Inflammatory macrophage (primary cell): ENCODE measurements around the gene TRAPPC3.
"Not testable (repeated sequence)": the region's sequence is repeated elsewhere in the genome, so short reads cannot be mapped to it uniquely, and the experiment has no call there.

ENCODE experiments used
- DNase-seq, 2 donors: peaks; one replicate each; pipeline ENCODE4 v3.0.0-alpha.2; 2020 to 2022

Gene TRAPPC3

DNA sequence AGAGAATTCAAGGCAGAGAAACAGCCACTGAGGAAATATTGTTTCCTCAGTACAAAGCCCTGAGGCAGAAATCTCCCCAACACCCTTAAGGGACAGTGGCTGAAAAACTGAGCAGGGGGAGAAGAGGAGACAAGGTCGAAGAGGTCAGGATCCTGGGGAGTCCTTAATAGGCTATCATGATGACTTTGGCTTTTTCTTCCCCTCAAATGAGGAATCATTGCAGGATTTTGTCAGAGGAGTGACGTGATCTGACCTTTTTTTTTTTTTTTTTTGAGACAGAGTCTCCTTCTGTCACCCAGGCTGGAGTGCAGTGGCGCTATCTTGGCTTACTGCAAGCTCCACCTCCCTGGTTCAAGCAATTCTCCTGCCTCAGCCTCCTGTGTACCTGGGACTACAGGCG, 16.9 kb upstream of the TRAPPC3 start:
- peak; percentile 51 to 61 for DNase-seq

GRCh38 chr1:36165145-36165544, 15.9 kb upstream of the TRAPPC3 start:
- DNase-seq: no peak

GRCh38 chr1:36164361-36164760, 15.1 kb upstream of the TRAPPC3 start:
- DNase-seq: peak; percentile 49 to 51

DNA sequence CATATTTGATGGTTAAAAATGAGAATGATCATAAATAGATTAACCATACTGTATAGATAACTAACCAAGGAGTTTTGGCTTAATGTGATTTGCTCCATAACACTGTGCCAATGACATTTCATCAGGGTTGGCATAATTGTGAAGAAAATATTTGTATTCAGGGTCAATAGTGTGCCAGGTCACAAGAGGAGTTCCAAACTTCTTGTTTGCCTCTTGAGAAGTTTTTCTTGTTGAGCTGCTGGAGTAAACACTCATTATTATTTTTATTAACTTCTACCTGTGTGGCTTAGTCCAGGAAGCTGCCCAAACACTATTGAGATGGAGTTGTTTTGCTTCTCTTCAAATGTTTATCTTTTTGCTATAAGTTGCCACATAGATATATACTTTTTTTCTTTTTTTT, 14.1 kb upstream of the TRAPPC3 start:
- DNase-seq: no peak

GRCh38 chr1:36162680-36163239, 13.5 kb upstream of the TRAPPC3 start:
- DNase-seq: no peak

- DNase-seq: peak; percentile 81 to 86
Measured at GRCh38 chr1:36161641-36162531, 12.6 kb upstream of the TRAPPC3 start.

DNA sequence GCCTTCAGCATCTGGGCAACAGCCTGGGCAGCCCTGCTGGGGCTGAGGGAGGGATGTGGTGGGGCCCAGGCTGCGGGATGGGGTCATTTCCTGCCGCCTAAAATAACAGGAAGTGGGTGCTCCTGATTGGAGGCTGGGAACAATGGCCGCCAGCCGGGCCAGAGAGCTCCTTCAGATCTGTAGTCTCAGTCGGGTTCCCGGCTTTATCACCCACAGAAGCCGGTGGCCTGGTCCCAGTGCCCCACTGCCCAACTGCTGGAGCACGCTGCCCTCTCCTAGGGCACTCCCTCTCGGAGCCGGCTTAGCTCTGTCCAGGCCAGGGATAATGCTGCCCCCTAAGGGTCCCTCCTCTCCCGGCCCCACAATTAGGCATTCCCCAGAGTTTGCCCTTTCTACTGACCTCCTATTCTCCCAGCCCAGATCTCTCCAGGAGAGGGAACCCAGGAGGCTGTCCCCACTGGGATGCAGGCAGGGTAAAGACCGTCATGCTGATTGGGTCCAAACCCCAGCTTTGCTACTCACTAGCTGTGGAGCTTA, 11.7 kb upstream of the TRAPPC3 start:
- peak; percentile 71 to 72 for DNase-seq

DNA sequence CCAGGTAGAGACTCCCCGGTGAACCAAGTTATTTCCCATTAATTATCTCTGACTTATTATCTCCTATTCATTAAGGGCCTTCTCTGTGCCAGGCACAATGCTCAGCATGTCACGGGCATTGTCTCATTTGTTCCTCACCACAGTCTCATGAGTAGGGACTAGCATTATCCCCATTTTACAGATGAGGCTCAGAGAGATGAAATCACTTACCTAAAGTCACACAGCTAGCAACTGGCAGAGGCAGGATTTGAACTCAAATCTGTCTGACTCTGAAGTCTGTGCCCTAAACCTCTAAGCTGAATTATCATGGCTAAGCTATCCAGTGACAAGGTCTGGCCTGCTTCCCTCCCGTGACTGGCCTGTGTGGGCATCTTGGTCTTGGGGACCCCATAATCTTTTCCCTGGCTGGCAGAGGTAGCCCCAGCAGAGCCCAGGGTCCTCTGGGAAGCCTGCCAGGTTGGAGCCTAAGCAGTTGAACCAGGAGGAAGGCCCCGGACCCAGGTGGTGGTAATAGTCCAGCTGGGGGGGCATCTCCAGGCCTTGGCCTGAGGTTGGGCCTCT, 11.2 kb upstream of the TRAPPC3 start:
- no peak for DNase-seq

- DNase-seq: no peak
Measured at GRCh38 chr1:36159614-36160387, 10.5 kb upstream of the TRAPPC3 start.

- not testable (repeated sequence) for DNase-seq
Measured at GRCh38 chr1:36158827-36159252, 9.6 kb upstream of the TRAPPC3 start.

DNA sequence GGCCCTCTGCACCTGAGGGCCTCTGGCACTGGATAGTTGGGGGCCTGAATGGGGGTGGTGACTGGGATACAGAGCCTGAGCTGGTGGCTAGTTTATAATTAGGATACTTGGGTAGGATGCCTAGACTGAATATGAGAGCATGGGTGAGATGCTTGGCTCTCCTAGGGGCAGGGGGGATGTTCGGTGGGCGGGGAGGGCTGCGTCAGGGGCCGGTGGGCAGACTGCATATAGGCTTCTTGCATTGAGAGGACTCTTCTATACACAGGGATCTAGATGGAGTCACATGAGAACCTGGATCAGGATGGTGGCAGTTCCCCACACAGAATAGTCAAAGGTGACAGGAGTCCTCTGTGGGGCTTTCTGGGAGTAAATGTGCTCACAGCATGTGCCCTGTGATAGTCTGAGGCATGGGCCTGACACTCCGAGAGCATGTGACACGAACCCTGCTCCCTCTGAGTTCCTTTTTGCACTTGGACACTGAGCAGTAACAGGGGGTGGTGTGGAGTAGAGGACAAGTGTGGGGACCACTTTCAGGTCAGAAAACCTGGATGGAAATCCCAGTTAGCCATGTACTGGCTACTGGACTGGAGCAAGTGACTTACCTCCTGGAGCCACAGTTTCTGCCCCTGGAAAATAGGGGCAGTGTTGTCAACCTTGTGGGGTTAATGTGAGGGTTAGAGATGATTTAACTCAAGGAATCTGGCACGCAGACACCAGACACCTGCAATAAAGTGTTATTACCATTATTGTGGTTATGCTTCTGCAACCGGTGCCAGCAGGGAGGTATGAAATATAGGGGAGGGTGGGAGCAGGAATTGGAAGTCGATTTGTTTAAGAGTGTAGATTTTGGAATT, 8.9 kb upstream of the TRAPPC3 start:
- peak; percentile 25 to 59 for DNase-seq

DNA sequence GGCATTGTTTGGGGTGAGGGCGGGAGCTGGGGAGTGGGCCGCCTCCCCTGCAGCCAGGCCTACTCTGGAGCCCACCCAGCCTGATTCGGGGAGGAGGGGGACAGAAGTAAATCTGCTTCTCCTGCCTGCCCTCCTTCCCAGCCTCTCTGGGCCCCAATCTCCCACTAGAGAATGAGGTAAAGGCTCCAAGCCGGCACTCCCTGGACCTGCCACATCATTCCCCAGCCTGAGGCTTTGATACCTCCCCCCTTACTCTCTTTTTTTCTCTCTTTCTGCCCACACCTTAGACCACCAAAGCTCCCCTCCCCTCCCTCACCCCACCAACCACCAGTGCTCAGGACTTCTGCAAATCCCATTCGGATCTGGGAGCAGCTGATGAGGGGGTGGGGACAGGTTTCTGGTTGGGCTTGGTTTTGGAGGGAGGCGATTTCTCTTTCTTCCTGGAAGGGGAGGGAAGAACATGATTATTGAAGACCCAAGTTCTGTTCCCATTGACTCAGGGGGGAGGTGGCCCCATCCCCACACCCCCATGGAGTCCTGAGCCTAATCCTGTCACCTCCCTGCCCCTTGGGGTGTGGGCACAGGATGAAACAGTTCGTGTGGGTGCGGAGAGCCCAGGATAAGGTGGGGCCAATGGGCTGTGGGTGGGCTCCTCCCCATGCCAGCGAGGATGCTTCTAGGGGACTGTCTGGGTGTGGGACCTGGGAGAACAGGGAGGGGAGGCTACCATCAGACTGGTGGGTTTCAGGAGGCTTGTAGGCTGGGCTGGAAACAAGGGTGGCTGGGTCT, 8.0 kb upstream of the TRAPPC3 start:
- DNase-seq: peak; percentile 16 to 54

DNA sequence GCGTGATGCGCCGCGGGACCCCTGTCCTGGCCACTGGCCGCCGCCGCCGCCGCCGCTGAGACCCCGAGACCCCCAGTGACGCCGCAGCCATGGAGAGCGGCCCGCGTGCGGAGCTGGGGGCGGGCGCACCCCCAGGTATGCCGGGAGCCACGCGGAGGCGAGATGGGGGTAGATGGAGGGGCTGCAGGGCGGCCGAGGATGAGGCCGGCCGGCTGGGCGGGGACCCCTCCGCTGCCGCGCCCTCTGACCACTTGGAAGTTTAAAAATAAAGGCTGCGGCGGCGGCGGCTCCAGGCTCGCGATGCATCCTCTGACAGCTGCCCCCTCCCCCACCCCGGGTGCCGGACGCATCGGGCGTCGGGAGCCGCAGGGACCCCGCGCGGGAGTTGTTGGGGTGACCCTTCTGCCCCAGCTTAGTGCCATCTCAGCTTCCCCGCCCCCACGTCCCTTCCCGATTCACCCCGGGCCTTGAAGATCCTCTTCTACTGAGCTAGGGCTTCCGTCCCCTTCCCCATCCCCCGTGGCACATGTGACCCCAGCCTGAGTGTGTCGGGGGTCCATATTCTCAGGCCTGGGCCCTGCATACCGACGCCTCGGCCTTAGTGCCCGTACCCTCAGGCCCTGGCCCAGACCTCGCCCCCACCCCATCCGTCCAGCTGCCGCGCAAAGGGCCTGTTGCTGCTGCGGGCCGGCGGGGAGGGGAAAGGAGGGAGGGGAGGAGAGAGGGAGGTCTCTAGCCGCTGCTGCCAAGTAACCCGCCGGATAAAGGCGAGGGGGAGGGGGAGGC, 7.2 kb upstream of the TRAPPC3 start:
- DNase-seq: peak; percentile 59 to 74

DNA sequence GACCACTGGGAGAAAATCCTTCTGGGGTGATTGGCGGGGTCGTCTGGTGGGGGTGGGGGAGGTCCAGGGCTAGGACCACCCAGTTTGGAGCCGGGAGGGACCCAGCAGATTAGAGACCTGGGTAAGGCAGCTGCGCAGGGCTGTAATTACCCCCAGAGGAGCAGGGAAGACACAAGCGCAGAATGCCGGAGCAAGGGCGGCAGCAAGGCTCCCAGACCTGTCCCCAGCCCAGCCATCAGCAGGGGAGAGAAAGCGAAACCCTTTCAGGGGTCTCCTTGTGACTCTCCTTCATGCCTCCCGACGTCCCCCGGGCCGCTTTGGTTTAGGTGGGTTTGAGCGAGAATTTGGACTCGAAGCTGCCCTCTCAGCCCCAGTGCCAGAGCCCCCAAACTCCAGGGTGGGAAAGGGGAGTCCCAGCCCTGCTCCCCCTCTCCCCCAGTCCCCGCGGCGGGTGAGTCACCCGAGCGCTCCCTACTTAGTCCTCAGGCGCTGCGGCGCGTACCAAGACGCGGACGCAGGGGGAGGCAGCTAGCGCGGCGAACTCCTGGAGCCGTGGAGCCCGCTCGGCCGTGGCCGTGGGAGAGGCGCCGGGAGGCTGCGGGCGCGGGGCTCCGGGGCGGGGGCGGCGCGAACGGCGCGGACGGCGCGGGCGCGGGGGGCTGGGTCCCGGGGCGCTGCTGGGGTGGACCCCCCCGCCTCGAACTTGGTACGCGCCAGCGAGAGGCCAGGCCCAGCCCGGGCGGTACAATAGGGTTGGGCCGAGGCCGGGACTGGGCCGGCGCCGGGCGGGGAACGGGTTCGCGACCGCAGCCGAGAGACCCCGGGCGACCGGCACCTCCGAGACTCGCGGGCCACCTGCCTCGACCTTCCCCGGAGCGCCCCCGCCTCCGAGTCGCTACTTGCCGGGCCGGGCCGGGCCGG, 6.4 kb upstream of the TRAPPC3 start, which contains the start of gene MAP7D1:
TSS of gene MAP7D1 (plus strand) at position 753 of the 921 bp plus-strand sequence. CDS start 258 bp downstream, outside the sequence.
- peak; percentile 75 to 87 for DNase-seq

DNA sequence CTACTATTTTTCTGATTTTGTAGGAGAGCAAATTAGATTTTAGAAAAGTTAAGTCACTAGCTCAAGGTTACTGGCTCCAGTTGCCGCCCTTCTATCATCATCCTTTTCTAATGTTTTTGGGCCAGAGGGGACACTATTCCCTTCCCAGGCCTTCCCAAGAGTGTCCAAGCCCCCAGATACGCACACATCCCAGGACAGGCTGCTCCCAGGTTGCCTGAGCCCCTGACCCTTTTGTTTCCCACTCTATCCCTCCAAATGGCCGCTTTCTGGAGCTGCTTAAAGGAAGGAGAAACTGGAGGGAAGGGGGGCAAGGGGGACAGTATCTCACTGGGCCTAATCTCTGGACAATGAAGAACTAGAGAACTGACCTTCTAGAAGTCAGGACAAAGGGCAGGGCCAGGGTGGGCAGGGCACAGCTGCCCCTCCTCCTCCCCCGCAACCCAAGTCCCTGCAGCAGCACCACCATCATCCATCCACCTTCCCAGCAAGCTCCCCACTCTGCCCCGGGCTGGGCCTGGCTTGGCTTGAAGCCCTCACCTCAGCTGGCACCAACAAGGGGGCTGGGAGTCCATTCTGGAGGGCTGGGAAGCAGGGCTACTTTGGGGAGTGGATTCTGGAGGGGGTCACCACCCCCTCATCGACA, 5.6 kb upstream of the TRAPPC3 start:
- no peak for DNase-seq

GRCh38 chr1:36154335-36154734, 5.0 kb upstream of the TRAPPC3 start:
- DNase-seq: no peak

- DNase-seq: no peak
Measured at GRCh38 chr1:36153476-36153875, 4.2 kb upstream of the TRAPPC3 start.

GRCh38 chr1:36151845-36152203, 2.5 kb upstream of the TRAPPC3 start:
- peak; percentile 37 to 58 for DNase-seq
